ENCODE results near the gene BLCAP. TPM values are rescaled to one million over a fixed set of nuclear protein-coding genes. Genes with fewer than 3 reads are reported as not detected.
"Not testable (repeated sequence)": the region's sequence is repeated elsewhere in the genome, so short reads cannot be mapped to it uniquely, and the experiment has no call there.

The BLCAP gene
- total RNA-seq, 1 experiment from 2014 or later, result 90.4 TPM

GRCh38 chr20:37475252-37475651 lies 52.4 kb downstream of the BLCAP start:
- no peaks in the 10 kb centered on the region for H3K4me1 Mint-ChIP-seq (ENCODE audit: low read depth, unreplicated experiment)
- no TSS peak for BruUV-seq (replicated peaks)
- DNase-seq, result no peak
- intact Hi-C loops (cut with micrococcal nuclease; ENCODE audit: unreplicated experiment), result no loop called here
- H3K27me3 Mint-ChIP-seq (ENCODE audit: unreplicated experiment), result peaks cover 93% of the 10 kb centered on the region
- TF ChIP-seq, protein P1, sequence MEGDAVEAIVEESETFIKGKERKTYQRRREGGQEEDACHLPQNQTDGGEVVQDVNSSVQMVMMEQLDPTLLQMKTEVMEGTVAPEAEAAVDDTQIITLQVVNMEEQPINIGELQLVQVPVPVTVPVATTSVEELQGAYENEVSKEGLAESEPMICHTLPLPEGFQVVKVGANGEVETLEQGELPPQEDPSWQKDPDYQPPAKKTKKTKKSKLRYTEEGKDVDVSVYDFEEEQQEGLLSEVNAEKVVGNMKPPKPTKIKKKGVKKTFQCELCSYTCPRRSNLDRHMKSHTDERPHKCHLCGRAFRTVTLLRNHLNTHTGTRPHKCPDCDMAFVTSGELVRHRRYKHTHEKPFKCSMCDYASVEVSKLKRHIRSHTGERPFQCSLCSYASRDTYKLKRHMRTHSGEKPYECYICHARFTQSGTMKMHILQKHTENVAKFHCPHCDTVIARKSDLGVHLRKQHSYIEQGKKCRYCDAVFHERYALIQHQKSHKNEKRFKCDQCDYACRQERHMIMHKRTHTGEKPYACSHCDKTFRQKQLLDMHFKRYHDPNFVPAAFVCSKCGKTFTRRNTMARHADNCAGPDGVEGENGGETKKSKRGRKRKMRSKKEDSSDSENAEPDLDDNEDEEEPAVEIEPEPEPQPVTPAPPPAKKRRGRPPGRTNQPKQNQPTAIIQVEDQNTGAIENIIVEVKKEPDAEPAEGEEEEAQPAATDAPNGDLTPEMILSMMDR (IDR thresholded peaks at IDR 0.05; ENCODE audit: unreplicated experiment), result no peak
- no peak overlapping the region for H3K4me3 Mint-ChIP-seq (ENCODE audit: low read depth, unreplicated experiment)
- H3K36me3 Mint-ChIP-seq (ENCODE audit: insufficient read depth, unreplicated experiment), result no peaks in the 10 kb centered on the region
- H3K27ac Mint-ChIP-seq (ENCODE audit: unreplicated experiment), result no peak overlapping the region
- CTCF ChIA-PET, result interaction anchor here (0.6 kb wide), 1 partner anchor 23 kb away, joined by 4 read pairs; no protein-coding TSS in a partner anchor
- H3K9me3 Mint-ChIP-seq (ENCODE audit: low read depth, unreplicated experiment), result no peaks in the 10 kb centered on the region

- no TSS peak for BruUV-seq (replicated peaks)
- TF ChIP-seq, protein P1 (IDR thresholded peaks at IDR 0.05; ENCODE audit: unreplicated experiment), result no peak
- no peaks in the 10 kb centered on the region for H3K9me3 Mint-ChIP-seq (ENCODE audit: low read depth, unreplicated experiment)
- DNase-seq, result no peak
- peaks cover 93% of the 10 kb centered on the region for H3K27me3 Mint-ChIP-seq (ENCODE audit: unreplicated experiment)
- intact Hi-C loops (cut with micrococcal nuclease; ENCODE audit: unreplicated experiment), result no loop called here
- no peak overlapping the region for H3K27ac Mint-ChIP-seq (ENCODE audit: unreplicated experiment)
- no peaks in the 10 kb centered on the region for H3K36me3 Mint-ChIP-seq (ENCODE audit: insufficient read depth, unreplicated experiment)
- H3K4me1 Mint-ChIP-seq (ENCODE audit: low read depth, unreplicated experiment), result no peaks in the 10 kb centered on the region
- CTCF ChIA-PET, result no interaction called here
- no peak overlapping the region for H3K4me3 Mint-ChIP-seq (ENCODE audit: low read depth, unreplicated experiment)
These were observed 53.3 kb downstream of the BLCAP start for GRCh38 chr20:37474386-37474785.

GRCh38 chr20:37473249-37474000 lies 54.3 kb downstream of the BLCAP start:
- intact Hi-C loops (cut with micrococcal nuclease; ENCODE audit: unreplicated experiment), result no loop called here
- Mint-ChIP-seq H3K4me1 (ENCODE audit: low read depth, unreplicated experiment) (no peaks in the 10 kb centered on the region), H3K27me3 (ENCODE audit: unreplicated experiment) (peaks cover 93% of the 10 kb centered on the region), H3K27ac (ENCODE audit: unreplicated experiment) (no peak overlapping the region), H3K4me3 (ENCODE audit: low read depth, unreplicated experiment) (no peak overlapping the region), H3K36me3 (ENCODE audit: insufficient read depth, unreplicated experiment) (no peaks in the 10 kb centered on the region), H3K9me3 (ENCODE audit: low read depth, unreplicated experiment) (no peaks in the 10 kb centered on the region)
- TF ChIP-seq, protein P1 (IDR thresholded peaks at IDR 0.05; ENCODE audit: unreplicated experiment), result no peak
- CTCF ChIA-PET, result no interaction called here
- no TSS peak for BruUV-seq (replicated peaks)
- DNase-seq, result no peak

DNA sequence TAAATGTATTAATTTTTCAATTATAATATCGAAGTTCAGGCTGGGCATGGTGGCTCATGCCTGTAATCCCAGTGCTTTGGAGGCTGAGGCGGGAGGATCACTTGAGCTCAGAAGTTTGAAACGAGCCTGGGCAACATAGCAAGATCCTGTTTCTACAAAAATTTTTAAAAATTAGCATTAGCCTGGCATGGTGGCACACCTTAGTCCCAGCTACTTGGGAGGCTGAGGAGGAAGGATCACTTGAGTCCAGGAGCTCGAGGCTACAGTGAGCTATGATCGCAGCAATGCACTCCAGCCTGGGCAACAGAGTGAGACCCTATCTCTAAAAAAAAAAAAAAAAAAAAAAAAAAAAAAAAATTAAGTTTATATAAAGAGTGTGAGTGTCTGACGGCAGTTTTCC lies 55.2 kb downstream of the BLCAP start:
- H3K27ac Mint-ChIP-seq (ENCODE audit: unreplicated experiment); H3K36me3 Mint-ChIP-seq (ENCODE audit: insufficient read depth, unreplicated experiment); H3K4me3 Mint-ChIP-seq (ENCODE audit: low read depth, unreplicated experiment); H3K4me1 Mint-ChIP-seq (ENCODE audit: low read depth, unreplicated experiment); BruUV-seq (replicated peaks); intact Hi-C loops (cut with micrococcal nuclease; ENCODE audit: unreplicated experiment); DNase-seq; H3K9me3 Mint-ChIP-seq (ENCODE audit: low read depth, unreplicated experiment): not testable (repeated sequence)
- CTCF ChIA-PET, result interaction anchor here (0.5 to 0.8 kb wide), 2 partner anchors 31 to 566 kb away, joined by 3 to 9 read pairs; no protein-coding TSS in a partner anchor
- peaks cover 93% of the 10 kb centered on the region for H3K27me3 Mint-ChIP-seq (ENCODE audit: unreplicated experiment)

- Mint-ChIP-seq H3K4me3 (ENCODE audit: low read depth, unreplicated experiment) (no peak overlapping the region), H3K4me1 (ENCODE audit: low read depth, unreplicated experiment) (no peaks in the 10 kb centered on the region), H3K9me3 (ENCODE audit: low read depth, unreplicated experiment) (no peaks in the 10 kb centered on the region), H3K27me3 (ENCODE audit: unreplicated experiment) (peaks cover 93% of the 10 kb centered on the region), H3K36me3 (ENCODE audit: insufficient read depth, unreplicated experiment) (no peaks in the 10 kb centered on the region), H3K27ac (ENCODE audit: unreplicated experiment) (no peak overlapping the region)
- no peak for DNase-seq
- BruUV-seq (replicated peaks), result no TSS peak
- CTCF ChIA-PET, result interaction anchor here (0.5 to 0.8 kb wide), 2 partner anchors 31 to 567 kb away, joined by 3 to 9 read pairs; no protein-coding TSS in a partner anchor
- TF ChIP-seq, protein P1 (IDR thresholded peaks at IDR 0.05; ENCODE audit: unreplicated experiment), result no peak
- intact Hi-C loops (cut with micrococcal nuclease; ENCODE audit: unreplicated experiment), result no loop called here
These were observed 55.9 kb downstream of the BLCAP start for GRCh38 chr20:37471741-37472235.

GRCh38 chr20:37470190-37470589 lies 57.5 kb downstream of the BLCAP start:
- intact Hi-C loops (cut with micrococcal nuclease; ENCODE audit: unreplicated experiment); H3K9me3 Mint-ChIP-seq (ENCODE audit: low read depth, unreplicated experiment); H3K36me3 Mint-ChIP-seq (ENCODE audit: insufficient read depth, unreplicated experiment); H3K4me3 Mint-ChIP-seq (ENCODE audit: low read depth, unreplicated experiment); CTCF ChIA-PET; H3K27ac Mint-ChIP-seq (ENCODE audit: unreplicated experiment); H3K4me1 Mint-ChIP-seq (ENCODE audit: low read depth, unreplicated experiment); BruUV-seq (replicated peaks); DNase-seq: not testable (repeated sequence)
- peaks cover 93% of the 10 kb centered on the region for H3K27me3 Mint-ChIP-seq (ENCODE audit: unreplicated experiment)

Data from Calu3 (cell line).